Fibroblast of peridontal ligament (primary cell): ENCODE data around the gene CSKMT.
A peak's percentile ranks its signal among the peaks of the same experiment; 100 is the strongest.
"Not testable (repeated sequence)": the region's sequence is repeated elsewhere in the genome, so short reads cannot be mapped to it uniquely, and the experiment has no call there.

Source experiments
- DNase-seq: peaks from one replicate; pipeline ENCODE4 v3.0.0-alpha.2; 2010; ENCODE audit errors: extremely low read depth

The CSKMT gene

GRCh38 chr11:62665075-62665598, at the start of gene CSKMT, which contains the start of gene C11orf98:
TSS of gene CSKMT (plus strand) at chr11:62665312. CDS start at chr11:62665880, 568 bp downstream.
TSS of gene C11orf98 (minus strand) at chr11:62665210. CDS start at chr11:62665169, 41 bp downstream.
- DNase-seq = peak; percentile 91

GRCh38 chr11:62615521-62615920, 49.6 kb upstream of the CSKMT start:
- DNase-seq = no peak

GRCh38 chr11:62616957-62617356, 48.2 kb upstream of the CSKMT start:
- DNase-seq = not testable (repeated sequence)

- DNase-seq = peak; percentile 44
Observed at GRCh38 chr11:62621027-62621566, 44.0 kb upstream of the CSKMT start.

- DNase-seq = peak; percentile 97
Observed at GRCh38 chr11:62621567-62622470, 43.3 kb upstream of the CSKMT start, which contains the start of gene B3GAT3. TSS of gene B3GAT3 (minus strand) at chr11:62621986. CDS start at chr11:62621947, 39 bp downstream.

GRCh38 chr11:62622476-62623089, 42.5 kb upstream of the CSKMT start:
- DNase-seq = no peak

GRCh38 chr11:62627713-62628112, 37.4 kb upstream of the CSKMT start:
- DNase-seq = no peak

GRCh38 chr11:62632492-62632891, 32.6 kb upstream of the CSKMT start:
- no peak for DNase-seq

- no peak for DNase-seq
Observed at GRCh38 chr11:62644220-62644619, 20.9 kb upstream of the CSKMT start.

GRCh38 chr11:62645671-62645945, 19.5 kb upstream of the CSKMT start:
- no peak for DNase-seq

- DNase-seq = peak; percentile 95
Observed at GRCh38 chr11:62645946-62646824, 18.9 kb upstream of the CSKMT start, which contains the start of gene GANAB. TSS of gene GANAB (minus strand) at chr11:62646613. CDS start at chr11:62646599, 14 bp downstream.

GRCh38 chr11:62646825-62647608, 18.1 kb upstream of the CSKMT start:
- no peak for DNase-seq

GRCh38 chr11:62647609-62648005, 17.5 kb upstream of the CSKMT start:
- DNase-seq = no peak

GRCh38 chr11:62648185-62648966, 16.7 kb upstream of the CSKMT start:
- DNase-seq = no peak

- DNase-seq = no peak
Observed at GRCh38 chr11:62648967-62649364, 16.1 kb upstream of the CSKMT start.

GRCh38 chr11:62649486-62649885, 15.6 kb upstream of the CSKMT start:
- no peak for DNase-seq

- not testable (repeated sequence) for DNase-seq
Observed at GRCh38 chr11:62650283-62650682, 14.8 kb upstream of the CSKMT start.

GRCh38 chr11:62652161-62653006, 12.7 kb upstream of the CSKMT start:
- DNase-seq = peak; percentile 7

GRCh38 chr11:62654297-62654696, 10.8 kb upstream of the CSKMT start:
- no peak for DNase-seq
